Spleen (tissue), 11 donors: Measurements from ENCODE around the gene OR1L1. TPM values are rescaled to one million over a fixed set of nuclear protein-coding genes. Genes with fewer than 3 reads are reported as not detected.

ENCODE experiments used
- DNase-seq: peaks from one replicate; pipeline ENCODE4 v3.0.0-alpha.2; 2020
- H3K27ac ChIP-seq, 8 donors: fragments of 200-600 bp; sonication (generic) in 7 of 8; 1 replicate in 4 of 8; 2 replicates in 4 of 8; pipeline versions ENCODE4 v1.5.0 to v1.8.0; 2016 to 2021; ENCODE audit warnings: inconsistent platforms in 4 of 8, mild to moderate bottlenecking in 4 of 8, moderate library complexity in 1 of 8
- H3K27me3 ChIP-seq, 7 donors: fragments of 200-600 bp; sonication (generic) in 6 of 7; replicated peaks in 1 of 7; 1 replicate in 4 of 7; 2 replicates in 3 of 7; pipeline versions ENCODE4 v1.5.0 to v1.8.0; 2016 to 2021; ENCODE audit warnings: inconsistent platforms in 3 of 7, mild to moderate bottlenecking in 1 of 7
- H3K36me3 ChIP-seq, 6 donors: fragments of 200-600 bp; sonication (generic) in 5 of 6; 1 replicate in 4 of 6; 2 replicates in 2 of 6; pipeline versions ENCODE4 v1.5.0 to v1.8.0; 2016 to 2021; ENCODE audit warnings: inconsistent platforms in 2 of 6
- H3K4me1 ChIP-seq, 6 donors: fragments of 200-600 bp; sonication (generic) in 5 of 6; 1 replicate in 3 of 6; 2 replicates in 3 of 6; pipeline versions ENCODE4 v1.5.0 to v1.8.0; 2016 to 2021; ENCODE audit warnings: inconsistent platforms in 3 of 6
- H3K4me3 ChIP-seq, 8 donors: fragments of 200-600 bp; sonication (generic) in 7 of 8; 1 replicate in 4 of 8; 2 replicates in 4 of 8; pipeline versions ENCODE4 v1.5.0 to v1.8.0; 2016 to 2021; ENCODE audit warnings: inconsistent platforms in 4 of 8, mild to moderate bottlenecking in 4 of 8, moderate library complexity in 2 of 8
- H3K9me3 ChIP-seq, 8 donors: fragments of 200-600 bp; sonication (generic) in 7 of 8; 1 replicate in 4 of 8; 2 replicates in 4 of 8; pipeline versions ENCODE4 v1.5.0 to v1.8.0; 2016 to 2021; ENCODE audit warnings: inconsistent platforms in 4 of 8
- CTCF ChIP-seq, 11 experiments: fragments of 200-600 bp in 7 of 11; fragments of 450-650 bp in 4 of 11; sonication (generic) in 4 of 11; IDR thresholded peaks in 8 of 11; conservative IDR thresholded peaks in 3 of 11; 1 replicate in 7 of 11; 2 replicates in 4 of 11; pipeline versions ENCODE4 v1.4.0 to v1.8.0; 2016 to 2021; ENCODE audit warnings: antibody characterized with exemption in 11 of 11, inconsistent platforms in 4 of 11, mild to moderate bottlenecking in 1 of 11
- POLR2A ChIP-seq, 3 donors: fragments of 450-650 bp; IDR thresholded peaks; one replicate each; pipeline ENCODE4 v1.5.1; 2017; ENCODE audit warnings: antibody characterized with exemption in 3 of 3, mild to moderate bottlenecking in 1 of 3
- POLR2AphosphoS5 ChIP-seq, 3 donors: sonication (generic); formaldehyde crosslinking; IDR thresholded peaks; one replicate each; pipeline ENCODE4 v1.5.1; 2017; ENCODE audit warnings: antibody characterized with exemption in 3 of 3
- WGBS, 5 donors: extraction: QIAGEN DNeasy Blood & Tissue Kit in 3 of 5; methylation state at CpG; one replicate each; pipeline versions ENCODE4 v1.1.5 to v1.1.7; 2013 to 2018; 5-methylcytosine and 5-hydroxymethylcytosine counted together
- intact Hi-C: fragments of 100-400 bp; cut with DNase I; formaldehyde crosslinking; loops from one replicate; pipeline ENCODE4 v1.15.0; 2023; ENCODE audit warnings: low total_unique reads
- polyA plus RNA-seq, 3 donors: library from polyadenylated mRNA; stranded (reverse); fragments of 200-250 nt; gene quantifications; one replicate each; pipeline ENCODE4 v1.2.1, GENCODE V29; 2013
- total RNA-seq, 7 donors: library from RNA; depleted of rRNA in 3 of 7; stranded (reverse); fragments of >200 nt in 3 of 7; fragmentation: NEBNext Ultra II Directional in 4 of 7; extraction: Animal tissue kit (Norgen Biotek cat#: 25700) in 4 of 7; gene quantifications; one replicate each; pipeline versions ENCODE4 v1.1.0 to v1.2.1, GENCODE V29; 2016 to 2021
- donor health status: healthy with polysubstance abuse.
- donor health status: DM: no; HTN: no; CAD: no; lungs with moderate emphysema.
- donor health status: DM: no; HTN: no; CAD: no.
- donor health status: Bipolar disorder and iron deficiency.
- donor health status: healthy.
- donor health status: DM: no; HTN: no; CAD: no.
- donor health status: DM: yes; HTN: yes; CAD: no.

The OR1L1 gene
- total and polyA plus RNA-seq, 10 donors: not detected

- peaks cover 0 to 7% (median 0%) of the 10 kb centered on the region in 7 donors for H3K27me3 ChIP-seq
- TF ChIP-seq POLR2AphosphoS5 (IDR thresholded peaks at IDR 0.05) (no peak), CTCF (IDR thresholded peaks at IDR 0.05 in 8 of 11, conservative IDR thresholded peaks at IDR 0.05 in 3 of 11) (no peak), POLR2A (IDR thresholded peaks at IDR 0.05) (no peak)
- no peaks in the 10 kb centered on the region for H3K36me3 ChIP-seq
- H3K27ac ChIP-seq: no peak overlapping the region
- intact Hi-C loops: no loop called here
- H3K4me3 ChIP-seq: no peak overlapping the region
- H3K4me1 ChIP-seq: no peaks in the 10 kb centered on the region
- peaks cover 0 to 41% (median 24%) of the 10 kb centered on the region in 8 donors for H3K9me3 ChIP-seq
- no peak for DNase-seq
Observed at GRCh38 chr9:122684851-122685250, 23.3 kb downstream of the OR1L1 start.

- H3K4me3 ChIP-seq: no peak overlapping the region
- peaks cover 0 to 33% (median 24%) of the 10 kb centered on the region in 8 donors for H3K9me3 ChIP-seq
- 90 to 100% (median 97%) methylated on average over 1 of the region's 1 CpG for WGBS, 5 donors
- intact Hi-C loops: no loop called here
- no peak overlapping the region for H3K27ac ChIP-seq
- H3K4me1 ChIP-seq: no peaks in the 10 kb centered on the region
- H3K27me3 ChIP-seq: no peaks in the 10 kb centered on the region
- TF ChIP-seq POLR2AphosphoS5 (IDR thresholded peaks at IDR 0.05): no peak
- no peak for TF ChIP-seq POLR2A (IDR thresholded peaks at IDR 0.05)
- no peak for TF ChIP-seq CTCF (IDR thresholded peaks at IDR 0.05 in 8 of 11, conservative IDR thresholded peaks at IDR 0.05 in 3 of 11)
- no peak for DNase-seq
- H3K36me3 ChIP-seq: no peaks in the 10 kb centered on the region
Observed at GRCh38 chr9:122695696-122696095, 34.2 kb downstream of the OR1L1 start.

Other genes starting within 250 kb of the OR1L1 start
- not detected for gene OR1J1, start 183.8 kb upstream of the OR1L1 start, total RNA-seq
- not detected for gene OR1J1, start 183.8 kb upstream of the OR1L1 start, polyA plus RNA-seq
- gene OR1J2, start 150.9 kb upstream of the OR1L1 start, total RNA-seq: not detected
- gene OR1J2, start 150.9 kb upstream of the OR1L1 start, polyA plus RNA-seq: not detected
- gene OR1J4, start 142.6 kb upstream of the OR1L1 start, total RNA-seq: not detected
- not detected for gene OR1J4, start 142.6 kb upstream of the OR1L1 start, polyA plus RNA-seq
- not detected for gene OR1N1, start 134.4 kb upstream of the OR1L1 start, total RNA-seq
- not detected for gene OR1N1, start 134.4 kb upstream of the OR1L1 start, polyA plus RNA-seq
- not detected for gene OR1N2, start 108.6 kb upstream of the OR1L1 start, total RNA-seq
- gene OR1N2, start 108.6 kb upstream of the OR1L1 start, polyA plus RNA-seq: not detected
- gene OR1L8, start 78.3 kb upstream of the OR1L1 start, total RNA-seq: 1 to 10 TPM in 2 of 7 donors, under 1 TPM in 5; 0.33 to 1.6 (median 0.92) TPM
- gene OR1L8, start 78.3 kb upstream of the OR1L1 start, polyA plus RNA-seq: under 1 TPM in 2 of 3 donors, not detected in 1; 0.17 to 0.38 TPM
- not detected for gene OR1Q1, start 47.0 kb upstream of the OR1L1 start, total RNA-seq
- gene OR1Q1, start 47.0 kb upstream of the OR1L1 start, polyA plus RNA-seq: not detected
- under 1 TPM in 1 of 7 donors, not detected in 6; 0.60 TPM for gene OR1B1, start 4.1 kb upstream of the OR1L1 start, total RNA-seq
- not detected for gene OR1B1, start 4.1 kb upstream of the OR1L1 start, polyA plus RNA-seq
- not detected for gene OR1L3, start 13.4 kb downstream of the OR1L1 start, total RNA-seq
- not detected for gene OR1L3, start 13.4 kb downstream of the OR1L1 start, polyA plus RNA-seq
- gene OR1L4, start 62.3 kb downstream of the OR1L1 start, total RNA-seq: not detected
- gene OR1L4, start 62.3 kb downstream of the OR1L1 start, polyA plus RNA-seq: not detected
- not detected for gene OR1L6, start 80.6 kb downstream of the OR1L1 start, total RNA-seq
- not detected for gene OR1L6, start 80.6 kb downstream of the OR1L1 start, polyA plus RNA-seq
- gene OR5C1, start 127.2 kb downstream of the OR1L1 start, total RNA-seq: not detected
- gene OR5C1, start 127.2 kb downstream of the OR1L1 start, polyA plus RNA-seq: not detected
- gene OR1K1, start 138.4 kb downstream of the OR1L1 start, total RNA-seq: not detected
- not detected for gene OR1K1, start 138.4 kb downstream of the OR1L1 start, polyA plus RNA-seq
- gene PDCL, start 166.9 kb downstream of the OR1L1 start, total RNA-seq: 10 to 100 TPM; 15.7 to 25.5 (median 22.6) TPM
- gene PDCL, start 166.9 kb downstream of the OR1L1 start, polyA plus RNA-seq: 10 to 100 TPM in 1 of 3 donors, 1 to 10 TPM in 2; 6.8 to 11.5 (median 8.8) TPM
- gene RC3H2, start 243.6 kb downstream of the OR1L1 start, total RNA-seq: 10 to 100 TPM; 58.3 to 78.7 (median 64.8) TPM
- gene RC3H2, start 243.6 kb downstream of the OR1L1 start, polyA plus RNA-seq: 10 to 100 TPM in 1 of 3 donors, 1 to 10 TPM in 2; 8.3 to 13.7 (median 9.6) TPM